Endothelial cell (in vitro differentiated cells): ENCODE data around the gene IRX2. TPM values are rescaled to one million over a fixed set of nuclear protein-coding genes. Genes with fewer than 3 reads are reported as not detected.

Experiments
- DNase-seq: peaks from one replicate; pipeline ENCODE4 v3.0.0; 2021; ENCODE audit warnings: low spot score
- H3K27ac Mint-ChIP-seq: one replicate; pipeline ENCODE4 v1.8.0; 2021; ENCODE audit warnings: mixed read lengths, inconsistent platforms; ENCODE audit not compliant: unreplicated experiment
- H3K27me3 Mint-ChIP-seq: one replicate; pipeline ENCODE4 v1.8.0; 2021; ENCODE audit warnings: mild to moderate bottlenecking, moderate library complexity, mixed read lengths, inconsistent platforms; ENCODE audit not compliant: unreplicated experiment
- H3K36me3 Mint-ChIP-seq: one replicate; pipeline ENCODE4 v1.8.0; 2021; ENCODE audit warnings: mild to moderate bottlenecking, low read depth, mixed read lengths, inconsistent platforms; ENCODE audit not compliant: unreplicated experiment
- H3K4me1 Mint-ChIP-seq: one replicate; pipeline ENCODE4 v1.8.0; 2021; ENCODE audit warnings: mild to moderate bottlenecking, mixed read lengths, inconsistent platforms; ENCODE audit not compliant: unreplicated experiment
- H3K4me3 Mint-ChIP-seq: one replicate; pipeline ENCODE4 v1.8.0; 2021; ENCODE audit warnings: mild to moderate bottlenecking, mixed read lengths, inconsistent platforms; ENCODE audit not compliant: unreplicated experiment
- H3K9me3 Mint-ChIP-seq: one replicate; pipeline ENCODE4 v1.8.0; 2021; ENCODE audit warnings: mixed read lengths, inconsistent platforms; ENCODE audit not compliant: unreplicated experiment
- CTCF ChIP-seq: fragments of 200-600 bp; sonication (generic); IDR thresholded peaks from one replicate; pipeline ENCODE4 v1.5.0; 2021; ENCODE audit warnings: antibody characterized with exemption; ENCODE audit not compliant: unreplicated experiment
- total RNA-seq: library from RNA; stranded (reverse); fragmentation: NEBNext Ultra II Directional; extraction: Animal tissue kit (Norgen Biotek cat#: 25700); gene quantifications from one replicate; pipeline ENCODE4 v1.2.1, GENCODE V29; 2021; ENCODE audit not compliant: unreplicated experiment

IRX2 gene
- total RNA-seq, 1 donor from 2014 or later: 0.72 TPM

DNA sequence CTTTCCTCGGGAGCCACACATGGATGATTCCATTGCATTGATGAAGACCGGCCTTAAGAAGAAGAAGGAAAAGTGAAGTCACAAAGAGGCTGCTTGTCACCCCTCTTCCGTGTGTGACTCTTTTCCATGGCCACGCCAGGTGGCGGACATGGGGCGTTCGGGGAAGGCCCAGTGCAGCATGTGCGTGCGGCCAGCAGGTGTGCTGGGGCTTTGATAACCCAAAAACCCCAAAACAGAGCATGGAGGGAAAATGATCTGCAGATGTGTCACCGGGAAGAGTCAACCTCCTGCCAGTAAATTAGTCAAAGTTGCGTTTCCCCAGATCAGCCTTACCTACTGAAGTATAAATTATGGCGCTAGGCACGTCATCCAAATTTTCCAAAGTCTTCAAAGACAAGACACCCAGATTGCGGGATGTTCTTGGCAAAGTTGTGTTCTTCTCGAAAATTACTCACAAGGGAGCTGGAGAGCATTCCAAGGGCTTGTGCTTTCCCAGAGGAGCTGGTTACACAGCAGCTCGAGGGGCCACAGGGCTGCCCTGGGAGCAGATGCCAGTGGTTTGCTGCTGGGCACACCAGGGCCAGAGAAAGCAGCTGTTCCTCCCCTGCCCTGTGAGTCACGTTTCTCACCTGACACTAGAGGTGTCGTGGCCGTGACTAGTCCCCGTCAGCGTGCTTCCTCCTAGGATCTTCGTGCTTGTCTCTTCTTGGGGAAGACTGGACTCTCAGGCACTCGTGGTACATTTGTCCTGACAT, 53.9 kb downstream of the IRX2 start:
- no peaks in the 10 kb centered on the region for H3K27me3 Mint-ChIP-seq
- DNase-seq: no peak
- no peak overlapping the region for H3K4me3 Mint-ChIP-seq
- no peaks in the 10 kb centered on the region for H3K4me1 Mint-ChIP-seq
- no peak for TF ChIP-seq CTCF
- peaks cover 4% of the 10 kb centered on the region for H3K36me3 Mint-ChIP-seq
- peaks cover 20% of the 10 kb centered on the region for H3K9me3 Mint-ChIP-seq
- H3K27ac Mint-ChIP-seq: no peak overlapping the region

GRCh38 chr5:2697041-2697440, 54.4 kb downstream of the IRX2 start:
- Mint-ChIP-seq H3K4me1 (no peaks in the 10 kb centered on the region), H3K36me3 (peaks cover 4% of the 10 kb centered on the region), H3K27ac (no peak overlapping the region), H3K27me3 (no peaks in the 10 kb centered on the region), H3K4me3 (no peak overlapping the region), H3K9me3 (peaks cover 20% of the 10 kb centered on the region)
- TF ChIP-seq CTCF: no peak
- no peak for DNase-seq
